ENCODE measurements around the gene ELL3. TPM values are rescaled to one million over a fixed set of nuclear protein-coding genes. Genes with fewer than 3 reads are reported as not detected.

ELL3 gene
- total and polyA plus RNA-seq, 2 of the 8 experiments (the other 6 are each of a cell fraction or from before 2014, with no cell fraction given), result 9.2 to 13.7 TPM

GRCh38 chr15:43792761-43793476 lies 16.2 kb upstream of the ELL3 start:
- Histone ChIP-seq H4K5ac (ENCODE audit: insufficient read length, low read depth, low read length) (peak overlapping the region; percentile 91), H3K9ac (replicated peaks in 1 of 4; ENCODE audit: extremely low read depth in 1 of 4, low read depth in 3 of 4, low read length in 3 of 4) (peak overlapping the region; percentile 93 to 99 (median 96)), H3K79me2 (ENCODE audit: control insufficient read depth in 1 of 2, insufficient read depth in 2 of 2, low read length in 2 of 2) (peaks cover 0 to 26% of the 10 kb centered on the region in 2 experiments; a peak in 2 of 4 replicates), H3K27me3 (replicated peaks in 1 of 4; ENCODE audit: control insufficient read depth in 3 of 4, extremely low read depth in 1 of 4, insufficient read depth in 3 of 4, low read length in 3 of 4) (no peaks in the 10 kb centered on the region), H3K9me3 (ENCODE audit: insufficient read depth in 2 of 2, low read depth in 1 of 2, low read length in 1 of 2) (no peaks in the 10 kb centered on the region), H3K4me1 (replicated peaks in 1 of 4; ENCODE audit: control insufficient read depth in 3 of 4, insufficient read depth in 4 of 4, low read length in 3 of 4) (peaks cover 19 to 27% (median 22%) of the 10 kb centered on the region in 4 experiments; a peak in 6 of 7 replicates), H2AFZ (ENCODE audit: low read length) (no peak overlapping the region), H3K79me1 (ENCODE audit: low read depth, low read length) (peaks cover 19% of the 10 kb centered on the region), H3K23me2 (ENCODE audit: low read depth, low read length) (peaks cover 4% of the 10 kb centered on the region), H3K4me3 (ENCODE audit: extremely low read depth in 1 of 4, insufficient read depth in 2 of 4, low read depth in 3 of 4, low read length in 4 of 4) (peak overlapping the region; percentile 86 to 97 (median 95)), H3K36me3 (ENCODE audit: control insufficient read depth in 2 of 4, insufficient read depth in 4 of 4, low read length in 3 of 4) (peaks cover 7 to 41% (median 21%) of the 10 kb centered on the region in 4 experiments), H4K20me1 (replicated peaks in 1 of 2; ENCODE audit: control insufficient read depth in 1 of 2, insufficient read depth in 2 of 2, low read length in 2 of 2) (peaks cover 4 to 17% of the 10 kb centered on the region in 2 experiments), H4K91ac (replicated peaks; ENCODE audit: insufficient read length, low read length) (peak overlapping the region; percentile 96), H3K56ac (replicated peaks; ENCODE audit: insufficient read length, low read depth, low read length) (peak overlapping the region; percentile 91), H2BK5ac (ENCODE audit: low read depth, low read length) (peak overlapping the region; percentile 95; the same call in 1 of the 2 replicates), H2AK5ac (ENCODE audit: low read depth, low read length) (peak overlapping the region; percentile 46; the same call in 1 of the 2 replicates), H3K4me2 (ENCODE audit: insufficient read depth in 1 of 2, low read depth in 2 of 2, low read length in 2 of 2) (peak overlapping the region; percentile 92 to 98), H3K23ac (ENCODE audit: insufficient read length) (no peak overlapping the region), H2BK12ac (ENCODE audit: low read depth, low read length) (no peak overlapping the region), H3K14ac (ENCODE audit: insufficient read length) (no peak overlapping the region), H2BK20ac (ENCODE audit: low read length) (no peak overlapping the region), H4K8ac (ENCODE audit: extremely low read depth, insufficient read depth, low read length) (peak overlapping the region; percentile 88; the same call in 1 of the 2 replicates), H2BK120ac (replicated peaks; ENCODE audit: low read depth, low read length) (no peak overlapping the region), H3K27ac (ENCODE audit: low read depth, low read length) (peak overlapping the region; percentile 95), H2BK15ac (ENCODE audit: low read length) (no peak overlapping the region), H3K4ac (replicated peaks; ENCODE audit: insufficient read length, low read depth, low read length) (no peak overlapping the region), H3K18ac (ENCODE audit: extremely low read depth, low read length) (peak overlapping the region; percentile 89; the same call in 1 of the 2 replicates)
- DNase-seq (ENCODE audit: low read depth in 1 of 2, low spot score in 2 of 2), result no peak
- no peak for FAIRE-seq
- CTCF ChIA-PET (ENCODE audit: partially characterized antibody), result interaction anchor here (1.2 to 1.5 kb wide), 2 partner anchors 16 to 23 kb away, joined by 5 read pairs; partner anchors contain the start of gene ELL3
- POLR2A ChIA-PET (ENCODE audit: partially characterized antibody), result interaction anchor here (0.6 to 4.9 kb wide), 9 partner anchors 10 to 278 kb away, joined by 3 to 39 read pairs (median 3); partner anchors contain the start of genes ELL3, MFAP1 and PDIA3
- WGBS, 2 experiments (ENCODE audit: extremely low coverage in 1 of 2, insufficient coverage in 1 of 2, insufficient read length in 1 of 2, insufficient replicate concordance in 2 of 2, low coverage in 1 of 2, low lambda C conversion rate in 2 of 2, missing lambda C conversion rate in 1 of 2), result 14% methylated on average over 33 of the region's 33 CpGs; no CpG with 5 or more reads in 1 of the 2 experiments
- TF ChIP-seq KDM5A (IDR thresholded peaks at IDR 0.05; ENCODE audit: low read length), result 0 out of 2 replicates have a peak, but pooled peaks have one; percentile 16
- no peak for TF ChIP-seq CBX8 (IDR thresholded peaks at IDR 0.05; ENCODE audit: borderline replicate concordance, low read depth, low read length)
- no peak for TF ChIP-seq EP300 (IDR thresholded peaks at IDR 0.05; ENCODE audit: borderline replicate concordance in 1 of 2, low read depth in 2 of 2, low read length in 2 of 2)
- TF ChIP-seq ATF2 (IDR thresholded peaks at IDR 0.05; ENCODE audit: low read length), result 0 out of 2 replicates have a peak, but pooled peaks have one; percentile 1
